Testis (tissue), 3 donors: Measurements from ENCODE around the gene GCSH. TPM values are rescaled to one million over a fixed set of nuclear protein-coding genes. Genes with fewer than 3 reads are reported as not detected.

ENCODE experiments used
- DNase-seq: peaks from one replicate; pipeline ENCODE4 v3.0.0-alpha.2; 2019
- H3K27ac ChIP-seq, 2 donors: fragments of 200-600 bp; sonication (generic); one replicate each; pipeline ENCODE4 v1.5.1; 2019
- H3K27me3 ChIP-seq: fragments of 200-600 bp; sonication (generic); one replicate; pipeline ENCODE4 v1.5.1; 2019
- H3K36me3 ChIP-seq: fragments of 200-600 bp; sonication (generic); one replicate; pipeline ENCODE4 v1.5.1; 2017; ENCODE audit warnings: low read depth; ENCODE audit errors: missing control alignments
- H3K4me1 ChIP-seq: fragments of 200-600 bp; sonication (generic); one replicate; pipeline ENCODE4 v1.5.1; 2019
- H3K4me3 ChIP-seq, 2 donors: fragments of 200-600 bp; sonication (generic); one replicate each; pipeline ENCODE4 v1.5.1; 2017 to 2019
- H3K9me3 ChIP-seq: fragments of 200-600 bp; sonication (generic); one replicate; pipeline ENCODE4 v1.5.1; 2017
- POLR2A ChIP-seq: fragments of 450-650 bp; IDR thresholded peaks from one replicate; pipeline ENCODE4 v1.6.1; 2017; ENCODE audit warnings: antibody characterized with exemption, mild to moderate bottlenecking, moderate library complexity
- WGBS, 2 donors: methylation state at CpG; one replicate each; pipeline ENCODE4 v1.1.5; 2018; 5-methylcytosine and 5-hydroxymethylcytosine counted together
- intact Hi-C: fragments of 100-400 bp; cut with DNase I; formaldehyde crosslinking; loops from one replicate; pipeline ENCODE4 v1.15.1; 2023; ENCODE audit warnings: low total_unique reads
- polyA plus RNA-seq: library from polyadenylated mRNA; stranded (reverse); fragments of 350-450 nt; fragmentation: Illumina TruSeq; extraction: RNeasy Lipid Tissue Mini Kit (QIAGEN cat#74804); gene quantifications from one replicate; pipeline ENCODE4 v1.2.3, GENCODE V29; 2014; ENCODE audit warnings: low read depth, low replicate concordance; ENCODE audit not compliant: insufficient read depth
- total RNA-seq, 2 donors: library from RNA; depleted of rRNA; stranded (reverse); fragments of >200 nt; gene quantifications; one replicate each; pipeline ENCODE4 v1.2.3, GENCODE V29; 2016
- TF ChIP-seq, protein P1 (sequence below), 3 experiments: fragments of 450-650 bp in 2 of 3; fragments of 200-600 bp in 1 of 3; sonication (generic) in 1 of 3; IDR thresholded peaks; one replicate each; pipeline ENCODE4 v1.5.1; 2016 to 2019; ENCODE audit warnings: antibody characterized with exemption in 3 of 3, mild to moderate bottlenecking in 2 of 3, moderate library complexity in 1 of 3

The GCSH gene
- total and polyA plus RNA-seq, 3 donors from 2014 or later: 10.3 to 19.4 (median 18.4) TPM

GRCh38 chr16:81061871-81062608 is 34.2 kb downstream of the GCSH start:
- DNase-seq: no peak
- no peak overlapping the region for H3K27ac ChIP-seq
- H3K27me3 ChIP-seq: no peaks in the 10 kb centered on the region
- H3K4me1 ChIP-seq: no peaks in the 10 kb centered on the region
- intact Hi-C loops: no loop called here
- H3K9me3 ChIP-seq: no peaks in the 10 kb centered on the region
- no peak for TF ChIP-seq POLR2A
- TF ChIP-seq, protein P1, sequence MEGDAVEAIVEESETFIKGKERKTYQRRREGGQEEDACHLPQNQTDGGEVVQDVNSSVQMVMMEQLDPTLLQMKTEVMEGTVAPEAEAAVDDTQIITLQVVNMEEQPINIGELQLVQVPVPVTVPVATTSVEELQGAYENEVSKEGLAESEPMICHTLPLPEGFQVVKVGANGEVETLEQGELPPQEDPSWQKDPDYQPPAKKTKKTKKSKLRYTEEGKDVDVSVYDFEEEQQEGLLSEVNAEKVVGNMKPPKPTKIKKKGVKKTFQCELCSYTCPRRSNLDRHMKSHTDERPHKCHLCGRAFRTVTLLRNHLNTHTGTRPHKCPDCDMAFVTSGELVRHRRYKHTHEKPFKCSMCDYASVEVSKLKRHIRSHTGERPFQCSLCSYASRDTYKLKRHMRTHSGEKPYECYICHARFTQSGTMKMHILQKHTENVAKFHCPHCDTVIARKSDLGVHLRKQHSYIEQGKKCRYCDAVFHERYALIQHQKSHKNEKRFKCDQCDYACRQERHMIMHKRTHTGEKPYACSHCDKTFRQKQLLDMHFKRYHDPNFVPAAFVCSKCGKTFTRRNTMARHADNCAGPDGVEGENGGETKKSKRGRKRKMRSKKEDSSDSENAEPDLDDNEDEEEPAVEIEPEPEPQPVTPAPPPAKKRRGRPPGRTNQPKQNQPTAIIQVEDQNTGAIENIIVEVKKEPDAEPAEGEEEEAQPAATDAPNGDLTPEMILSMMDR (IDR thresholded peaks at IDR 0.05): peak in 1 of 3 experiments; percentile 12
- H3K4me3 ChIP-seq: no peak overlapping the region
- H3K36me3 ChIP-seq: no peaks in the 10 kb centered on the region
- WGBS, 2 donors: 73 to 83% methylated on average over 10 of the region's 10 CpGs

DNA sequence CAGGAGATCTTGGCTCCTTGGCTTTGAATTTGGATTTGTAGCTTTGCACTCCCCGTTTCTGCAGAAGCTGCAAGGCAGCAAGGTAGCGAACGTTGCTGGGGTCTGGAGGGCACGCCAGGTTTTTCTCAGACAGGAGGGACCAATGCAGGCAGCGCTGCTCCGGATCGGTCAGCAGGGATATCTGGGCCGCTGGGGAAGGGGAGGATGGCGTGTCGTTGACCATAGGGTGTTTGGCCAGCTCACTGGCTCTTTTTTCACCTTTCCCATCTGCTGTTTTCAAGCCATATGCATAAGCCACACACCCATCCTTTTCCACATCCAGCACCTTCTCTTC is 34.9 kb downstream of the GCSH start:
- WGBS, 2 donors: 78% methylated on average over 10 of the region's 10 CpGs
- intact Hi-C loops: no loop called here

GRCh38 chr16:81060576-81061306 is 35.5 kb downstream of the GCSH start:
- Histone ChIP-seq H3K36me3 (no peaks in the 10 kb centered on the region), H3K9me3 (no peaks in the 10 kb centered on the region), H3K4me3 (no peak overlapping the region), H3K27me3 (no peaks in the 10 kb centered on the region), H3K4me1 (no peaks in the 10 kb centered on the region), H3K27ac (no peak overlapping the region)
- TF ChIP-seq, protein P1 (IDR thresholded peaks at IDR 0.05): no peak
- TF ChIP-seq POLR2A: no peak
- WGBS, 2 donors: 89 to 91% methylated on average over 13 to 14 of the region's 14 CpGs
- intact Hi-C loops: no loop called here
- DNase-seq: no peak

More for the DNA sequence above, 34.9 kb downstream of the GCSH start:
- Histone ChIP-seq H3K27ac (no peak overlapping the region), H3K27me3 (no peaks in the 10 kb centered on the region), H3K36me3 (no peaks in the 10 kb centered on the region), H3K4me3 (no peak overlapping the region), H3K4me1 (no peaks in the 10 kb centered on the region), H3K9me3 (no peaks in the 10 kb centered on the region)
- no peak for TF ChIP-seq POLR2A
- TF ChIP-seq, protein P1 (IDR thresholded peaks at IDR 0.05): no peak
- no peak for DNase-seq

DNA sequence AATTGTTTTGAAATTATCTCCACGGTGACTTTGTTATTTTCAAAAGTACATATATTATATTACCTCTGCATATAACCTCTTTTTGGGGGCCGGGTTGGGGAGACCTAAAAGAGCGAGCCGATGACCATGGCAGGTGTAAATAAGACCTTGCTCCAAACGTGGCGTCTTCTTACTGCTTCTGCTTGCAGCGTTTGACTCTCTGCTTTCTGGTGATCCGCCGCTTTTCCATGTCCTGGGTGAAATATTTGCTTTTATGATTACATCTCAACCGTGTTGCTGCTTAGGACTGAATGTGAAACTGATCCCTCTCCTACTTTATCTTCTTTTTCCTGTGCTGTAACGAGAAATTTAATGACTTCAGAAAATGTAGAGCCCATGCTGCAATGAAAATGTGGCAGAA is 42.4 kb downstream of the GCSH start:
- TF ChIP-seq POLR2A: no peak
- Histone ChIP-seq H3K4me3 (no peak overlapping the region), H3K27ac (no peak overlapping the region), H3K36me3 (no peaks in the 10 kb centered on the region), H3K9me3 (no peaks in the 10 kb centered on the region), H3K27me3 (no peaks in the 10 kb centered on the region), H3K4me1 (no peaks in the 10 kb centered on the region)
- intact Hi-C loops: no loop called here
- 78 to 85% methylated on average over 11 of the region's 11 CpGs for WGBS, 2 donors
- DNase-seq: no peak

- H3K4me3 ChIP-seq: no peak overlapping the region
- WGBS, 2 donors: 96 to 97% methylated on average over 2 of the region's 2 CpGs
- no peak for DNase-seq
These were observed 53.4 kb downstream of the GCSH start for GRCh38 chr16:81042821-81043220.

More at GRCh38 chr16:81042821-81043220, 53.4 kb downstream of the GCSH start:
- Histone ChIP-seq H3K4me1 (no peaks in the 10 kb centered on the region), H3K27me3 (no peaks in the 10 kb centered on the region), H3K9me3 (no peaks in the 10 kb centered on the region), H3K36me3 (no peaks in the 10 kb centered on the region), H3K27ac (no peak overlapping the region)
- TF ChIP-seq, protein P1 (IDR thresholded peaks at IDR 0.05): no peak
- TF ChIP-seq POLR2A: no peak
- intact Hi-C loops: no loop called here
